GM23338 (cell line): ENCODE data around the gene SEMA4D. TPM values are rescaled to one million over a fixed set of nuclear protein-coding genes. Genes with fewer than 3 reads are reported as not detected.

Experiments used
- ATAC-seq: fragments of 200-7000 bp; cut with Tn5 transposase; 3 replicates; pipeline ENCODE4 v1.9.1; 2020
- DNase-seq: peaks from one replicate; pipeline ENCODE4 v3.0.0-alpha.2; 2015; ENCODE audit warnings: low spot score
- H2AFZ ChIP-seq: fragments of 200-600 bp; sonication (generic); 2 replicates; pipeline ENCODE4 v1.8.0; 2016; ENCODE audit warnings: antibody characterized with exemption, mild to moderate bottlenecking, moderate library complexity
- H3F3A ChIP-seq: fragments of 200-600 bp; sonication (generic); replicated peaks from 2 replicates; pipeline ENCODE4 v1.8.0; 2017; ENCODE audit warnings: antibody characterized with exemption, mixed run types, low read depth
- H3K27ac ChIP-seq: fragments of 200-600 bp; sonication (generic); 2 replicates; pipeline ENCODE4 v1.6.1; 2016; ENCODE audit warnings: low read depth
- H3K27me3 ChIP-seq: fragments of 200-600 bp; sonication (generic); 2 replicates; pipeline ENCODE4 v1.8.0; 2016; ENCODE audit warnings: mild to moderate bottlenecking, mixed run types, moderate library complexity; ENCODE audit not compliant: insufficient read depth
- H3K36me3 ChIP-seq: fragments of 200-600 bp; sonication (generic); 2 replicates; pipeline ENCODE4 v1.8.0; 2016; ENCODE audit warnings: mild to moderate bottlenecking; ENCODE audit not compliant: insufficient read depth
- H3K4me1 ChIP-seq: fragments of 200-600 bp; sonication (generic); 2 replicates; pipeline ENCODE4 v1.8.0; 2016; ENCODE audit warnings: mild to moderate bottlenecking, moderate library complexity; ENCODE audit not compliant: insufficient read depth
- H3K4me2 ChIP-seq: fragments of 200-600 bp; sonication (generic); 2 replicates; pipeline ENCODE4 v1.7.1; 2017; ENCODE audit warnings: mixed run types
- H3K4me3 ChIP-seq: fragments of 200-600 bp; sonication (generic); 2 replicates; pipeline ENCODE4 v1.6.1; 2016; ENCODE audit warnings: mixed run types
- H3K79me2 ChIP-seq: fragments of 200-600 bp; sonication (generic); replicated peaks from 2 replicates; pipeline ENCODE4 v1.8.0; 2017; ENCODE audit warnings: mild to moderate bottlenecking; ENCODE audit not compliant: insufficient read depth
- H3K9me2 ChIP-seq: fragments of 200-600 bp; sonication (generic); 2 replicates; pipeline ENCODE4 v1.8.0; 2017; ENCODE audit not compliant: insufficient read depth
- H4K20me1 ChIP-seq: fragments of 200-600 bp; sonication (generic); replicated peaks from 2 replicates; pipeline ENCODE4 v1.8.0; 2017; ENCODE audit warnings: mild to moderate bottlenecking; ENCODE audit not compliant: insufficient read depth
- H3K27ac Mint-ChIP-seq: 2 replicates; pipeline ENCODE4 v1.8.0; 2020; ENCODE audit warnings: inconsistent platforms, mild to moderate bottlenecking, moderate library complexity, mixed read lengths
- H3K27me3 Mint-ChIP-seq: 3 replicates; pipeline ENCODE4 v1.8.0; 2022; ENCODE audit warnings: low read depth, mild to moderate bottlenecking, moderate library complexity, mixed read lengths, inconsistent platforms; ENCODE audit not compliant: insufficient read depth, poor library complexity
- H3K36me3 Mint-ChIP-seq: 3 replicates; pipeline ENCODE4 v1.8.0; 2021; ENCODE audit warnings: low read depth, mild to moderate bottlenecking, inconsistent platforms, moderate library complexity, mixed read lengths
- H3K4me1 Mint-ChIP-seq: 3 replicates; pipeline ENCODE4 v1.8.0; 2020; ENCODE audit warnings: mild to moderate bottlenecking, inconsistent platforms, mixed read lengths
- H3K4me3 Mint-ChIP-seq: 3 replicates; pipeline ENCODE4 v1.8.0; 2021; ENCODE audit warnings: moderate library complexity, mild to moderate bottlenecking, inconsistent platforms, mixed read lengths
- H3K9me3 Mint-ChIP-seq: 3 replicates; pipeline ENCODE4 v1.8.0; 2020; ENCODE audit warnings: moderate library complexity, mild to moderate bottlenecking, inconsistent platforms, mixed read lengths
- CREB1 ChIP-seq: fragments of 250-450 bp; sonication (Bioruptor Pico); IDR thresholded peaks from 2 replicates; pipeline ENCODE4 v1.5.0; 2020; ENCODE audit warnings: low read depth, mild to moderate bottlenecking, moderate library complexity
- CTCF ChIP-seq, 2 experiments: fragments of 200-600 bp in 1 of 2; sonication (generic) in 1 of 2; conservative IDR thresholded peaks; 2 replicates each; pipeline versions ENCODE4 v1.5.1 to v1.6.1; 2016 to 2017; ENCODE audit warnings: antibody characterized with exemption in 2 of 2, low read depth in 2 of 2, mild to moderate bottlenecking in 2 of 2, moderate library complexity in 1 of 2
- ETS1 ChIP-seq: IDR thresholded peaks from 2 replicates; pipeline ENCODE4 v1.6.1; 2016; ENCODE audit warnings: antibody characterized with exemption
- EZH2 ChIP-seq: fragments of 200-600 bp; sonication (generic); IDR thresholded peaks from one replicate; pipeline ENCODE4 v1.8.0; 2017; ENCODE audit warnings: antibody characterized with exemption, mild to moderate bottlenecking, low read depth; ENCODE audit not compliant: unreplicated experiment
- EZH2phosphoT487 ChIP-seq: fragments of 200-600 bp; sonication (generic); IDR thresholded peaks from one replicate; pipeline ENCODE4 v1.8.1; 2018; ENCODE audit warnings: antibody characterized with exemption; ENCODE audit not compliant: unreplicated experiment
- JUNB ChIP-seq: IDR thresholded peaks from one replicate; pipeline ENCODE4 v1.6.1; 2016; ENCODE audit warnings: antibody characterized with exemption; ENCODE audit not compliant: unreplicated experiment
- NANOG ChIP-seq: IDR thresholded peaks from 2 replicates; pipeline ENCODE4 v1.6.1; 2016; ENCODE audit warnings: antibody characterized with exemption, borderline replicate concordance
- POLR2AphosphoS5 ChIP-seq: IDR thresholded peaks from 2 replicates; pipeline ENCODE4 v1.6.1; 2016; ENCODE audit warnings: antibody characterized with exemption, low read depth
- REST ChIP-seq: IDR thresholded peaks from one replicate; pipeline ENCODE4 v1.6.1; 2018; ENCODE audit warnings: antibody characterized with exemption; ENCODE audit not compliant: unreplicated experiment
- STAT1 ChIP-seq: IDR thresholded peaks from one replicate; pipeline ENCODE4 v1.6.1; 2016; ENCODE audit warnings: antibody characterized with exemption; ENCODE audit not compliant: unreplicated experiment
- ZNF114 ChIP-seq: fragments of 250-450 bp; sonication (Bioruptor Pico); IDR thresholded peaks from 2 replicates; pipeline ENCODE4 v1.5.0; 2020; ENCODE audit warnings: mild to moderate bottlenecking, moderate library complexity
- ZNF331 ChIP-seq: fragments of 250-450 bp; sonication (Bioruptor Pico); IDR thresholded peaks from 2 replicates; pipeline ENCODE4 v1.5.0; 2020; ENCODE audit warnings: low read depth, mild to moderate bottlenecking, moderate library complexity
- ZNF462 ChIP-seq: fragments of 250-450 bp; sonication (Bioruptor Pico); IDR thresholded peaks from 2 replicates; pipeline ENCODE4 v1.5.0; 2020; ENCODE audit warnings: mild to moderate bottlenecking, moderate library complexity
- polyA plus RNA-seq: library from polyadenylated mRNA; unstranded; fragments of >200 nt; fragmentation: Nextera tagmentation; extraction: Ambion mirVana; gene quantifications from 2 replicates; pipeline ENCODE4 v1.2.1, GENCODE V29; 2016
- total RNA-seq: library from RNA; depleted of rRNA; stranded (reverse); fragments of >200 nt; shearing (Covaris generic); gene quantifications from 2 replicates; pipeline ENCODE4 v1.2.3, GENCODE V29; 2014

The SEMA4D gene
- total and polyA plus RNA-seq, 2 experiments from 2014 or later = 19.3 to 63.0 TPM

- H3K27me3 Mint-ChIP-seq = peaks cover 7% of the 10 kb centered on the region
- DNase-seq = no peak
- Histone ChIP-seq H3K4me2 (no peak overlapping the region), H3K36me3 (no peaks in the 10 kb centered on the region), H3K9me2 (no peaks in the 10 kb centered on the region), H3K4me1 (peaks cover 26% of the 10 kb centered on the region), H3K27ac (no peak overlapping the region), H3F3A (peaks cover 8% of the 10 kb centered on the region), H3K27me3 (no peaks in the 10 kb centered on the region), H4K20me1 (peaks cover 3% of the 10 kb centered on the region; the same call in 1 of the 2 replicates), H3K79me2 (peaks cover 61% of the 10 kb centered on the region), H2AFZ (no peak overlapping the region), H3K4me3 (no peak overlapping the region)
- no peak for ATAC-seq
- peak overlapping the region; percentile 87 for H3K27ac Mint-ChIP-seq
- H3K4me1 Mint-ChIP-seq = peaks cover 62% of the 10 kb centered on the region
- H3K36me3 Mint-ChIP-seq = peaks cover 7% of the 10 kb centered on the region; the same call in 2 of the 3 replicates
- H3K9me3 Mint-ChIP-seq = no peaks in the 10 kb centered on the region
- TF ChIP-seq CREB1 (CRISPR knock-in tag) (no peak), CTCF (conservative IDR thresholded peaks at IDR 0.05; ENCODE audit: low read depth in 2 of 2) (no peak), NANOG (no peak), POLR2AphosphoS5 (no peak), STAT1 (no peak), ZNF114 (CRISPR knock-in tag) (no peak), ZNF462 (CRISPR knock-in tag) (no peak), EZH2 (no peak), ZNF331 (CRISPR knock-in tag) (no peak), EZH2phosphoT487 (no peak), ETS1 (no peak), JUNB (no peak), REST (no peak)
- H3K4me3 Mint-ChIP-seq = no peak overlapping the region; the same call in 2 of the 3 replicates
Observed at GRCh38 chr9:89440951-89441654, 56.8 kb downstream of the SEMA4D start.
